HG02884 (cell line): Measurements from ENCODE around the gene SMARCC2.

ENCODE experiments used
- ATAC-seq: cut with Tn5 transposase; IDR thresholded peaks from one replicate; pipeline ENCODE4 v1.9.1; 2021; ENCODE audit warnings: mild to moderate bottlenecking, moderate library complexity; ENCODE audit not compliant: unreplicated experiment

Gene SMARCC2

DNA sequence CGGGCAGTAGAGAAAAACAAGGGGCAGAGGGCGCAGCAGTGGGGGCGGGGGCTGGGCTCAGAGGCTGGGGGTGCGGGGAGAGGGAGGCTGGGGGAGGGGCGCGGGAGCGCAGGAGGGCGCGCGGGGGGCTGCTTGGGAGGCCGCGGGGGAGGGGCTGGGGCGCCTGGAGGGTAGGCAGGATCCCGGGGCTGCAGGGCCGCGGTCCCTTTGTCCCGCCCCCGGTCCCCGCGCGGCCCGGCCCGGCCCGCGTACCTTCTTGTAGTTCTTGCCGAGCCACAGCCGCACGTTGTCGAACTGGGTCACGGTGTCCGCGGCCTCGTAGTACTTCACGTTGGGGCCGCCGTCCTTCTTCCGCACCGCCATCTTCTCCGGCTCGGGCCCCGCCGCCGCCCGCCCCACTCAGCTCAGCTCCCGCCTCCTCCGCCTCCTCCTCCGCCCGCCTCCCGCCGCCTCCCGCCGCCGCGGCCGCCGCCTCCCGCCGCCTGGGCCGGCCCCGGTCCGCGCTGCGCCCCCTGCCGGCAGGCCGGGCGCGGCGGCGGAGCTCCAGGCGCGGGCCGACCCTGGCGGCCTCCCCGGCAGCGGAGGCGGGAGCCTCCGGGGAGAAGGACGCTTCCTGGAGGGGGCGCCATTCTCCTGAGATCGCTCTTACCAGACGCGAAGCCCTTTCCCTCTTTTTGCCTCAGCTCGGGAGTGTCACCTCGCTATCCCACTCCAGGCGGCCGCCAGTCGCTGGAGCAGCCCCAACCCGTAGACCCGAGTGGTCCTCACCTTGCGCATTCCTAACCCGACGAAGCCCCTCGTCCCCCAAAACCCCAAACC lies at the start of gene SMARCC2:
TSS of gene SMARCC2 (minus strand) at position 385 of the 819 bp plus-strand sequence. CDS start at position 363, 22 bp downstream.
- ATAC-seq: peak; percentile 53

DNA sequence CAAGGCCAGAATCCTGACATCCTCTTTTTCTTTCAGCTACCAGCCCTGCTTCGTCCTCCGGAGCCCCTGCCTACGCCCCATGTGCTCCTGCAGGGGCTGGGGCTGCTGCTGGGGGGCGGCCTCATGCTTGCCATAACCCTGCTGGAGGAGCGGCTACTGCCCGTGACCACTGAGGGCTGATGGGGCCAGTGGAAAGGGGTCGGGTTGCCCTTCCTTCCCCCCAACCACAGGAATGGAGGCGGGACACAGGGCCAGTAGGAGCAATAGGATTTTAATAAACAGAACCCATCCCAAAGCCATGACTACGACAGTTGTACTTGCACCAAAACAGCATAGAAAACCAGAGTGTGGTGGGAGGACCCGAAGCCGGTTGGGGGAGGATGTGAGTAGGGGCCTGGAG lies 48.3 kb upstream of the SMARCC2 start:
- no peak for ATAC-seq

DNA sequence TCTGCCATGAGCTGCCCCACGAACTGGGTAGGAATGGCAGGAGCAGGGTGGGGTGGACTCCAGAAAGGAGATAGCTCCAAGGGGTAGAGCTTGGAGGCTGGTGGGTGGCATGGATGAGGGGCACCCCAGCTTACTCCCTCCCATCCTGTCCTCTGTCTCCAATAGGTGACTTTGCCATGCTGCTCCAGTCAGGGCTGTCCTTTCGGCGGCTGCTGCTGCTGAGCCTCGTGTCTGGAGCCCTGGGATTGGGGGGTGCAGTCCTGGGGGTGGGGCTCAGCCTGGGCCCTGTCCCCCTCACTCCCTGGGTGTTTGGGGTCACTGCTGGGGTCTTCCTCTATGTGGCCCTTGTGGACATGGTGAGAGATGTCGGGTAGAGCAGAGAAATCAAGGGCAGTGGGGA lies 47.7 kb upstream of the SMARCC2 start:
- ATAC-seq: no peak

DNA sequence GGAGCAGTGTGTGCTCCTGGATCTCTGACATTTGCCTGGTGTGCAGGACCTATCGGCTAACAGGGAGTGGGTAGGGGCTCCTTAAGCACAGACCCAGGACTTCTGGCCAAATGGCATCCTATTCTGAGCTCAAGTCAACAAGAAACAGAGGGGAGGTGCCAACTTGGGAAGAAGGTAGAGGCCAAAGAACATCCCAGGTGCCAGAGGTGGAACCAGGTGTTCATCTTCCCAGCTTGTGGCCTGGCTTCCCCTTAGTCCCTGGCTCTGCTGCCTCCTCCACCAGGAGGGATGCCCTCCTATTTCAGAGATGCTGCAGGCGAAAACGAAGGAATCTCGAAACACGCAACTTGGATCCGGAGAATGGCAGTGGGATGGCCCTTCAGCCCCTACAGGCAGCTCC lies 46.8 kb upstream of the SMARCC2 start:
- ATAC-seq: no peak

DNA sequence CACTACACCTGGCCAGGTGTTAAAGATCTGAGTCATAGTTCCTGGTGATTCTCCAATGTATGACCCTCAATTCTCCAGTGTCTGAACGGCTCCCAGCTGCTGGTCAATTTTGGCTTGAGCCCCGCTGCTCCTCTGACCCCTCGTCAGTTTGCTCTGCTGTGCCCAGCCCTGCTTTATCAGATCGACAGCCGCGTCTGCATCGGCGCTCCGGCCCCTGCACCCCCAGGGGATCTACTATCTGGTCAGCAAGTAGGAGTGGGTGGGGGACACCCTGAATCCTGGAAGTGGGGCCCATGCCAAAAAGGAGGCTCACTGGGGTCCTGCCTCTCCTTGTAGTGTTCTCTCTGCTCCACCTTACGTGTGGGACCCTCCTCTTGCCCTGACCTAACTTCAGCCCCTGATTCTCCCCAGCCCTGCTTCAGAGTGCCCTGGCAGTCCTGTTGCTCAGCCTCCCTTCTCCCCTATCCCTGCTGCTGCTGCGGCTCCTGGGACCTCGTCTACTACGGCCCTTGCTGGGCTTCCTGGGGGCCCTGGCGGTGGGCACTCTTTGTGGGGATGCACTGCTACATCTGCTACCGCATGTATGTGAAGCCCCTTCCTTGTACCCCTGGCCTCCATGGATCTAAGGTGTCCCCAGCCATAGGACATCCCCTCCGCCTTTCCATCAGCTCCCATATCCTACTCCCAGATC lies 45.6 kb upstream of the SMARCC2 start:
- no peak for ATAC-seq

DNA sequence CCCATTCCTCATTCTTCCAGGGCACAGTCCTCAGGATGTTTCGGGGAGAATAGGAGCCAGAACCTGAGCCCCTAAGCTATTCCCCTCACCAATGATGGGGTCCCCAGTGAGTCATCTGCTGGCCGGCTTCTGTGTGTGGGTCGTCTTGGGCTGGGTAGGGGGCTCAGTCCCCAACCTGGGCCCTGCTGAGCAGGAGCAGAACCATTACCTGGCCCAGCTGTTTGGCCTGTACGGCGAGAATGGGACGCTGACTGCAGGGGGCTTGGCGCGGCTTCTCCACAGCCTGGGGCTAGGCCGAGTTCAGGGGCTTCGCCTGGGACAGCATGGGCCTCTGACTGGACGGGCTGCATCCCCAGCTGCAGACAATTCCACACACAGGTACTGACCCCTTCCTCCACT lies 41.9 kb upstream of the SMARCC2 start:
- ATAC-seq: no peak

DNA sequence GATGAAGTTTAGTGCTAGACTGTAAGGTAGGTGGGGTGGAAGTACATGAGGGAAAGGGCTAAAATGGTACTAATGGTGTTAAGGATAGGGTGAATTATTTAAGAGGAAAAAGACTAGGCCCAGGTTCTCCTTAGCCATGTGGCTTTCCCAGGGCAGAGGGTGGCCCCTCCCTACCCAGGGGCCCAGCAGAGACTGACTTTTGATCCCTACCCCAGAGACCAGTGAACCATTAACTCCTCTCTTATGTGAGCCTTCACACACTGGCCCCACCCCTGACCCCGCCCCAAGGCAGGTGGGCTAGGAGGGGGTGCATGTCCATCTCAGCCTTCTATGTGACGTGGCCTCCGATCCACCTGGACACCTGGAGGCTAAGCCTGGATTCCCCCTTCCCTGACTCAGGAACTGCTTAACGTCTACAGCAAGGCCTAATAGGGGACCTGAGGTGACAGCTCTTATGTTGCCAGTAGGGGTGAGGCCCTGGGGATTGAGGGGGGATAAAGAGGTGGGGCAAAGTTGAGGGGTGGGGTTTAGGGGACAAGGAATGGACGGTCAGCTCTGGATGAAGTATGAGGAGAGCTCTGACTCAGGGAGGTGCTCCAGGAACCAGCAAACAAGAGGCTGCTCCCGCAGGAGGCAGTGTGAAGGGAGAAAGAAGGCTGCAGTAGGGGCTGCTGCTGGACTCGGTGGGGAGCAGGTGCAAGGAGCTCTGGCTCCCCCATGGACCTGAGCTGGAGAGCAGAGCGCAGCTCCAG lies 41.3 kb upstream of the SMARCC2 start:
- ATAC-seq: no peak

DNA sequence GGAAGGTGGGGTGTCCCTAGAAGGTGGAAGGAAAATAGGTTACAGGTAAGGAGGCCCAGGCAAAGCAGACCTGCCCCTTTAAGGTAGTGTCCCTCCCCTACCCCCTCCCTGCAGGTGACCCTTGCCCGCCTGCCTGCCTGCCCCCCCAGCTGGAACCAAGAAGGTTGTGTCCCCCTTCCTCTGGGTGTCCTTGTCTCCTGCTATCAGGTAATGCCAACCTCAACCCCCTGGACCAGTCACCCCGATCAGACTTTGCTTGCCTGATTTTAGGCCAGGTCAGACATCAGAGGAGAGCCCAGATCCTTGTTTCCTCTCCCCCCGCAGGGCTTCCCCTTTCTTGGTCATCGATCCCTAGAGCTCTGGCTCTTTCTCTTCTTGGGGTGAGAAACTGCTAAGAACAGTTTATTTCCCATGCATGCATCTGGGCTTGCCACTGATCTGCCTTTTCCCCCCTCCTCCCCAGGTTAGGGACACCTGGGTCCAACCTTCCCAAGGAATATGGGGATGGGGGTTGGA lies 40.7 kb upstream of the SMARCC2 start, which contains the start of gene SLC39A5:
TSS of gene SLC39A5 (plus strand) at position 136 of the 516 bp plus-strand sequence. CDS start 1,224 bp downstream, outside the sequence.
- ATAC-seq: no peak

DNA sequence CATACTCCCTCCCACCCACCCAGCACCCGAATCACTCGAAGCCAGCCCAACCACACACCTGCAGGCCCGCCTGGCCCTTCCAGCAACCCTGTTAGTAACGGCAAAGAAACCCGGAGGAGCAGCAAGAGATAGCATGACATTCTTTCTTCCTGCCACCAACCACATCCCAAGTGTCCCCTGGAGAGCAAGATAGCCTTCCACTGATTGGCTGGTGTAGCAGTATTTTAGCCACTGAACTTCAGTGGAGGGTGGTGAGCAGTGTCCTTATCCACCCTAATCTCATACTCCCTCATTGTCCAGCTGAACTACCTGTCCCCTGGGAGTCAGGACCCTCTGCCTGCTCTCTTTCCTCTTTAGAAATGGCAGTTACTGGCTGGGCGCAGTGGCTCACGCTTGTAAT lies 39.8 kb upstream of the SMARCC2 start:
- ATAC-seq: no peak

DNA sequence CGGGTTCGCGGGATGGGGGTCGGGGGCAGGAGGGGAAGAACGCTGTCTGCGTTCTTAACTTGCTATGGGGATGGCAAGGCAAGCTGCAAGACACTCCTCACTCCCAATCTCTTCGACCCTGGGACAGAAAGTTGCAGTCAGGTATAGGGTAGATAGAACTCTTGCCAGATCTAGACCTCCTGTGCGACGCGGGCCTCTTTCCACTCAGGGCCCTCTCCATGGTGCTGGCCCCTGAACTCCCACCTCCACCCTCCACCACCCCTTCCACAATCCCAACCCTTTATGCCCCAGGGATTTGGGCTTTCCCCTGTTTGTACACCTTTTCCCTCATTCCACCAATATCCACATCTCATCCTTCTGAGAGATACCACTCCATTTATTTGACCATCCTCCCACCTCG lies 35.7 kb upstream of the SMARCC2 start:
- ATAC-seq: no peak

DNA sequence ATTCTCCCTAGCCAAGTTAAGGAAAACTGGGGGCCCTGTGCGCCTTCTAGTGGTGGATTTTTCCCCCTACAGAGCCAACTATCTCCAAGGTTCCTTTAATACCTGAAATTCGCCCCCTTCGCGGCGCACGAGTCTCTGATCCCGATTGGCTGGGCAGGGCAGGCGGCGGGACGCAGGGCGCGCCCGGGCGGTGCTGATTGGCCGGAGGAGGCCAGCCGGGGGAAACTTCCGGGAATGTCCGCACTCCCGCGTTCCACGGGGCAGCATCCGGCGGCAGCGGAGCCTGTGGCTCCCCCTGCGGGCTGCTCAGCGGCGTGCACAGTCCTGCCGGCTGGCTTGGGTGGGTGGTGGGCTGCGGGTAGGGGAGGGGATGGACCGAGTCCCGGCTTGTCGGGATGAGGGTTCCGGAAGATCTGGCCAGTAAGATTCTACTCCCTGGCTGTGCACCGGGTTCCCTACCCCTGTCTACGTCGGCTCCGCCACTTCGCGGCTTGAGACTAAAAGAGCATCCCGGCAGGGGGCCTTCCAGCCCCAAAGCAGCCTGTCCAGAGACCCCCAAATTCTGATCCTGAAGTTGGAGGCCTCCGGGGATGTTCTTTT lies 34.9 kb upstream of the SMARCC2 start, which contains the start of gene NABP2:
TSS of gene NABP2 (plus strand) at position 241 of the 600 bp plus-strand sequence. CDS start 515 bp downstream, outside the sequence.
- ATAC-seq: peak; percentile 64

DNA sequence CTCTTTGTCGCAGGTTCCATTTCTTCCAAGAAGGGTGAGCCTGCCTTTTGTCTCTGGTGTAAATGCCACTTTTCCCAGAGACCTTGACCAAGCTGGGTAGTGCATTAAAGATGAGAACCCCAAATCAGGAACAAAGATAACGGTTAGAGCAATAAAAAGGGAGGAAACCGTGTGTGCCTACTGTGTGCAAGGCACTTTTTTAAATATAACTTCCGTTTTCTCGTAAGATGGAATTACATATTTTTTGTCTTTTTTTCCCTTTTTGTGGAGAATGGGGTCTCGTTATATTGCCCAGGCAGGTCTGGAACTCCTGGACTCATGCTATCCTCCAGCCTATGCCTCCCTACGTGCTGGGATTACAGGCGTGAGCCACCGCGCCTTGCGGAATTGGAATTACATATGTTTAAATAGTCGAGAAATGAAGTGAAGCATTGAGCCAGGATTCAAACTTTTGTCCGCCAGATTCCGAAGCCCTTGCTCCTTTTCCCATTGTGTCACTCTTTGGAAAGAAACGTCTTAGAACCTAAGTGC lies 34.4 kb upstream of the SMARCC2 start:
- no peak for ATAC-seq

DNA sequence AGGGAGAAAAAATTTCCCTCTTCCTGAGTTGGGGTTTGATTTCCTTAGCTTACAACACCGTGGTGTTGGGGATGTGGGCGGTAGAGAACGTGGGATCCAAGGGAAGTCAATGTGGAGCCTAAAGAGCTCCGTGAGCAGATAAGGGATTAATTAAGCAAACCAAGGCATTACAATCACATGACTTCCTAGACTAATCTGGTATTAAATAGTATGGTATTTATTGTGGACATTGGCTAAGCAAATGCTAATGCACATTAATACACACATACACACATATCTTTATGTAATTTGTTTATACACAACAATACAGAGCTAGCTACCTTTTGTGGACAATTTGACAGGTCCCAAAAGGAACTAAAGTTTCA lies 33.2 kb upstream of the SMARCC2 start:
- no peak for ATAC-seq

DNA sequence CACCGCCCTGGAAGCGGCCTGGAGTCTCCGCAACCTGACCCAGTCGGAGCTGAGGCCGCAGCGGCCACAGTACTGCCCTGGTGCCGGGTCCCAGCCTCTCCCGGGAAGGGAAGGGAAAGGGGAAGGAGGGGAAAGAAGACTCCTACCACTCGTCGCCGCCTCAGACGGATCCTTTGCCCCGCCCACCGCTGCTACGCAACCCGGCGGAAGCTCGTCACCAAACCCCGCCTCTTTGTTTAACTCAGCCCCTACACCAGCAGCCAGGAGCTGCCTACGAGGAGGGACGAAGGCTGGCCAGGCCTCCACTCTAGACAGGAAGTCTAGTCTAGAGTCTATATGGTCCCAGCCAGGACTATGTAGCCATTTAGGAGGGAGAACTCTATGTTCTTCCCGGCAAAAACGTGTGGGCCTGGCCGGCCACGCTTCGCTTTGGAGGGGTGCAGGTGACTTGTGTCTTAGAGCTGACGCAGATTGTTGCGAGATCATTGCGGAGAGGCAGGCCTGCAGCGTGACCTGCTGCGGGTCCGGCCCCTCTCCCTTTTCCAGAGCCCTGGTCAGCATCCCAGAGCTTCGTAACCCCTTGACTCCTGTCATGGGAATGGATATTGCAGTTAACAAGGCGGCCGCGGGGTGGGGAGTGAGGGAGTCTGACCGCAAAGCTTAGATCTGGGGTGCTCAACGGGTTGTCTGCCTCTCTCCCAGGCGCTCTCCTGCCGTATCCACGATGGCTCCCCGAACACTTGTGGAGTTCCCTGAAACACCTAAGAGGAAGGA lies 32.7 kb upstream of the SMARCC2 start, which contains the start of gene RNF41:
TSS of gene RNF41 (minus strand) at position 166 of the 774 bp plus-strand sequence. CDS start 7,875 bp downstream, outside the sequence.
- ATAC-seq: peak; percentile 73

DNA sequence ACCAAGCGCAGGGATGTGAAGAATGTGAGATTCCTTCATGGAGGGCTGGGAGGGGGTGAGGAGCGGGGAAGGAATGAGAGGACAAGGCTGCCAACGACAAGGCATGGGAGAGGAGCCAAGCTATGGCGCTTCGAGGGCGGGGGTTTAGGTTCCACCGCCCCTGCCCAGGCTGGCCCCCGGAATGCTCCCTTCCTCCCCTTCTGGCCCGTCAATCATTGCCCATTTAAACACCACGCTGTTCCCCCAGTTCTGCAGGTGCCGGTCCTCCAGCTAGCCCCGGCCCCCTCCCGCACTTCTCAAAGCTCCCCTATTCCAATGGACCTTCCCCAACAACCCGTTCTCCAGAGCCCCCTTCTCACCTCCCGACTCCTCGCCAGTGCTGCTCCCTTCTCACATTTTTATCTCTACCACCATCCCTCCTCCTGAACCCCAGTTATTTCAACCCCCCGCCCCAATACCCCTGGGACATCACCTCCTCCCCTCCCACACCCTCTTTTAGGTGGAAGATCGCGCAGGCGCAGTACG lies 32.0 kb upstream of the SMARCC2 start:
- ATAC-seq: peak; percentile 18

DNA sequence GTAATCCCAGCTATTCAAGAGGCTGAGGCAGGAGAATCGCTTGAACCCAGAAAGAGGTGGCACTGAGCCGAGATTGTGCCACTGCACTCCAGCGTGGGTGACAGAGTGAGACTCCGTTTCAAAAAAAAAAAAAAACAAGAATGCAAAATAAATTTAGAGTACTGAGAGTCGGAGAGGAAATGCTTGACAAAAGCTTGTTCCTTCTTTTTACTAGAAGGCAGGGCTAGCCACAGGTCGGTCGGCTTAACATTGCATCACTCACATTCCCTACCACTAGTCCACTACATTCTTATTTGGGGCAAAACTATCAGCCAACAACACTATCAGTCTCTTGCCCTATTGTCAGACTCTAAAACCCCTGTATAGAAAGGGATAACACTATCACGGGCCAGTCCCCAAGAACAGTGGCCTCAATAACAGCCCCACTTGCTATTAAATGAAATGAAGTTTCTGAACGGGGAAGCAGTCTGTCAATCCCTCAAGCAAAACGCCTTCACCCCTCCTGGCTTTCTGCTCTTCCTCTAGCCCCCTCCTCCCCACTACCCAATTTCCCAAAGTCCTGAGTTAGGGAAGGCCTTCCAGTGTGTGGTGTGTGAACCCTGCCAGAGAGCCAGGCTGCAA lies 31.4 kb upstream of the SMARCC2 start:
- no peak for ATAC-seq

DNA sequence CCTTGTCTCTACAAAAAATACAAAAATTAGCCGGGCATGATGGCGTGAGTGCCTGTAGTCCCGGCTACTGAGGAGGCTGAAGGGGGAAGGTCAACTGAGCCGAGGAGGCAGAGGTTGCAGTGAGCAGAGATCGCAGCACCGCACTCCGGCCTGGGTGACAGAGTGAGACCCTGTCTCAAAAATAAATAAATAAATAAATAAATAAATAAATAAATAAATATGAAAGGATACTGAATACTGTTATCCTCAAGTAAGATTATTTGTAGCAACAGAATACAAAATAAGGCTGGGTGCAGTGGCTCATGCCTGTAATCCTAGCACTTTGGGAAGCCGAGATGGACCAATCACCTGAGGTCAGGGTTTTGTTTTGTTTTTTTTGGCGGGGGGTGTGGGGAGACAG lies 30.6 kb upstream of the SMARCC2 start:
- no peak for ATAC-seq

DNA sequence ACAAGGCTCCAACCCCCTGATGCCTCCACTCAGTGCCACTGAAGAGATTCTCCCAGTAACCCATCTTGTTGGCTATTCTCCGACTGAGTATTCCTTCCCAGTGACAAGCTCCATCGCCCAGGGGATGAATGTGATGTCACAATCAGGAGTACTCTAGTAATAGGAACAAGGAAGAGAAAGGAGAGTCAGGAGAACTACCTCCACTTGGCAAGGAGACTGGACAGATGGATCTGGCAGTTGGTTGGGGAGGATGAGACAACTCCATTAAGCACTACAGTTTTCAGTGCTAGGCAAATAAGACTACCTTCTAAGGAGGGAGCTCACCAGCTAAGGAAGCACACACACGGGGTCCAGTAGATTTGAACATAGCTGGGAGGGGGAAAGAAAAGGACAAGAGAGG lies 27.2 kb upstream of the SMARCC2 start:
- ATAC-seq: no peak

DNA sequence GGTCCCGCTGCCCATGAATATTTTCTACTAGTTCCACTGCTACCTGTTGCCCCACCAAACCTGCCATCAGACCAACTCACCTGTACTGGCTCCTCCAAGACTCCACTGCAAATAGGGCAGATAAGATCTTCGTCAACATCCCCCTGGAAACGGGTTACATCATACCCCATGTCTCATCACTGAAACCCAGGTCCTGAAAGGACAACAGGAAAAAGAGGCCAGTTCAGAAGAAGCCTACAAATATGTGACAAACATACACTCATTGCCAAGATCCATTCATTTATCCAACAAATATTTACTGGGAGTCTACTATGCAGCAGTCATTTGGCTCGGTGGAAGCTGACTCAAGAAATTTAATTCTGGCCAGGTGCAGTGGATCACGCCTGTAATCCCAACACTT lies 24.6 kb upstream of the SMARCC2 start:
- ATAC-seq: no peak
